PFSK-1 (cell line): ENCODE data around the gene SAP30.

ENCODE experiments used
- POLR2AphosphoS5 ChIP-seq: IDR thresholded peaks from 2 replicates; pipeline ENCODE4 v1.6.1; 2012; ENCODE audit warnings: low read depth, mild to moderate bottlenecking, control low read depth, low read length, moderate library complexity
- REST ChIP-seq, 2 experiments: IDR thresholded peaks; 2 replicates each; pipeline versions ENCODE4 v1.6.1 to v1.8.0; 2011 to 2012; ENCODE audit warnings: low read depth in 2 of 2, low read length in 2 of 2, control low read depth in 1 of 2, inconsistent platforms in 1 of 2, mild to moderate bottlenecking in 1 of 2, moderate library complexity in 1 of 2; ENCODE audit not compliant: insufficient read depth in 1 of 2

GRCh38 chr4:173424899-173425805 lies 54.4 kb downstream of the SAP30 start:
- TF ChIP-seq POLR2AphosphoS5 (no peak), REST (IDR thresholded peaks at IDR 0.05; ENCODE audit: insufficient read depth in 1 of 2, low read depth in 2 of 2, low read length in 2 of 2) (no peak)
